ENCODE data around the gene MAML3. TPM values are rescaled to one million over a fixed set of nuclear protein-coding genes. Genes with fewer than 3 reads are reported as not detected.

The MAML3 gene
- total RNA-seq, 1 donor from 2014 or later, result 21.8 TPM

DNA sequence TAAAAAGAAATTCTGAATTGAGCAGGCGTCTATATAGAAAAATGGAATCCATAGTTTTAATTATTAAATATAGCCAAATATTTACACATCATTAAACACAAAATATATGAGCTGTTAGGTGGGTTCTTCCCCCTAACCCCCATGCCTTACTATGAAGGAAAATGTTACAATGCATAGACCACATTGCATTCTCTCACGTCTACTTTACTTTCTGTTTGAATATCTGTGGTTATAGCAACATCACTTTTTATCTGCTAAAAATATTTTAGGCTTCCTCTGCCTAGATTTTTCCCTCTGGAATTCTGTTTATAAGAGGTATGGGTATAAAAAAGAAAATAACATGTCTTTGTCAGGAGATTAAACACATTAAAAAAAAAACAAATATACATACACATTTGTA is 73.1 kb downstream of the MAML3 start:
- Mint-ChIP-seq H3K4me3 (no peak overlapping the region), H3K9me3 (no peaks in the 10 kb centered on the region), H3K27ac (no peak overlapping the region), H3K4me1 (ENCODE audit: unreplicated experiment) (peaks cover 50% of the 10 kb centered on the region), H3K27me3 (no peaks in the 10 kb centered on the region), H3K36me3 (no peaks in the 10 kb centered on the region)
- TF ChIP-seq, protein P1, sequence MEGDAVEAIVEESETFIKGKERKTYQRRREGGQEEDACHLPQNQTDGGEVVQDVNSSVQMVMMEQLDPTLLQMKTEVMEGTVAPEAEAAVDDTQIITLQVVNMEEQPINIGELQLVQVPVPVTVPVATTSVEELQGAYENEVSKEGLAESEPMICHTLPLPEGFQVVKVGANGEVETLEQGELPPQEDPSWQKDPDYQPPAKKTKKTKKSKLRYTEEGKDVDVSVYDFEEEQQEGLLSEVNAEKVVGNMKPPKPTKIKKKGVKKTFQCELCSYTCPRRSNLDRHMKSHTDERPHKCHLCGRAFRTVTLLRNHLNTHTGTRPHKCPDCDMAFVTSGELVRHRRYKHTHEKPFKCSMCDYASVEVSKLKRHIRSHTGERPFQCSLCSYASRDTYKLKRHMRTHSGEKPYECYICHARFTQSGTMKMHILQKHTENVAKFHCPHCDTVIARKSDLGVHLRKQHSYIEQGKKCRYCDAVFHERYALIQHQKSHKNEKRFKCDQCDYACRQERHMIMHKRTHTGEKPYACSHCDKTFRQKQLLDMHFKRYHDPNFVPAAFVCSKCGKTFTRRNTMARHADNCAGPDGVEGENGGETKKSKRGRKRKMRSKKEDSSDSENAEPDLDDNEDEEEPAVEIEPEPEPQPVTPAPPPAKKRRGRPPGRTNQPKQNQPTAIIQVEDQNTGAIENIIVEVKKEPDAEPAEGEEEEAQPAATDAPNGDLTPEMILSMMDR (conservative IDR thresholded peaks at IDR 0.05), result no peak
- DNase-seq (ENCODE audit: extremely low spot score, unreplicated experiment), result no peak

DNA sequence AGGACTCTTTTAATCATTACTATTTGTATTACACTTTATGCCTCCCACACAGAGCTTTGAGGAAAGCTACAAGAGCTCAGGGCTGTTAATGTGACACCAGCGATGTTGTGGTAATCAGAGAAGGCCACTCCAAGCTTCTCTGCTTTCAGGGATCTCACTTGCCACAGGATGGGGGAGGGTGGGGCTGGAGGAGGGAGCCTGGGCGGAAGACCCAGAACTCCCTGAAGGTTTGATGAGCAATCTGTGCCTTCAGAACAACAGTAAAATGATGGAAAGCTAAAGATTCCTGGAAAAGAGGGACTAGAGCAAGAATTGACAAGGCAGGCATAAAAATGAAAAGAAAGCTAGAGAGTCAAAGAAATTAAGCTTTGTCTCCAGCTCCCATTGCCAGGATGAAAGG is 75.6 kb downstream of the MAML3 start:
- TF ChIP-seq, protein P1 (conservative IDR thresholded peaks at IDR 0.05), result no peak
- H3K36me3 Mint-ChIP-seq, result peaks cover 2% of the 10 kb centered on the region
- no peaks in the 10 kb centered on the region for H3K27me3 Mint-ChIP-seq
- DNase-seq (ENCODE audit: extremely low spot score, unreplicated experiment), result no peak
- H3K4me3 Mint-ChIP-seq, result no peak overlapping the region
- H3K4me1 Mint-ChIP-seq (ENCODE audit: unreplicated experiment), result peaks cover 34% of the 10 kb centered on the region
- no peaks in the 10 kb centered on the region for H3K9me3 Mint-ChIP-seq
- peak overlapping the region; percentile 20 for H3K27ac Mint-ChIP-seq

- TF ChIP-seq, protein P1 (conservative IDR thresholded peaks at IDR 0.05), result no peak
- H3K4me3 Mint-ChIP-seq, result no peak overlapping the region
- peaks cover 24% of the 10 kb centered on the region for H3K4me1 Mint-ChIP-seq (ENCODE audit: unreplicated experiment)
- no peaks in the 10 kb centered on the region for H3K27me3 Mint-ChIP-seq
- DNase-seq (ENCODE audit: extremely low spot score, unreplicated experiment), result no peak
- no peaks in the 10 kb centered on the region for H3K9me3 Mint-ChIP-seq
- peaks cover 3% of the 10 kb centered on the region for H3K36me3 Mint-ChIP-seq
- no peak overlapping the region for H3K27ac Mint-ChIP-seq
Measured at GRCh38 chr4:140076307-140076706, 77.7 kb downstream of the MAML3 start.

DNA sequence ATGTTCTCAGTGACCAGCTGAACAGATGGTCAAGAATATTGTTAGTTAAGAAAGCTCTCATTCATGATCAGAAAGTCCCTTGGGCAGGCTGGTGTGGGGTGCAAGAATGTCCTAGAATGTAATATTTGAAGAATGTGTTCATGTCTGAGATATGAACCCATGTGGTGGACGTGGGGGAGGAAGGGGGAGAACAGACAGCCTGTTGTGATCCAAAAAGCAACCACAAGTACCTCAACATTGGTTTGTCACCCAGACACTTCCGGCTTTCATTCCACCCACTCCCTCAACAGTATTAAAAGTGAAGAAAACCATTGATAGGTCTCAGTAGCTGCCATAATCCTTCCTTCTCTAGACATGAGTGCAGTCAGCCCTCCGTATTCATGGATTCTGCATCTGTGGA is 82.2 kb downstream of the MAML3 start:
- no peak overlapping the region for H3K4me3 Mint-ChIP-seq
- no peak overlapping the region for H3K27ac Mint-ChIP-seq
- TF ChIP-seq, protein P1 (conservative IDR thresholded peaks at IDR 0.05), result no peak
- H3K36me3 Mint-ChIP-seq, result peaks cover 3% of the 10 kb centered on the region
- no peaks in the 10 kb centered on the region for H3K9me3 Mint-ChIP-seq
- no peak for DNase-seq (ENCODE audit: extremely low spot score, unreplicated experiment)
- H3K27me3 Mint-ChIP-seq, result no peaks in the 10 kb centered on the region
- H3K4me1 Mint-ChIP-seq (ENCODE audit: unreplicated experiment), result peaks cover 13% of the 10 kb centered on the region

DNA sequence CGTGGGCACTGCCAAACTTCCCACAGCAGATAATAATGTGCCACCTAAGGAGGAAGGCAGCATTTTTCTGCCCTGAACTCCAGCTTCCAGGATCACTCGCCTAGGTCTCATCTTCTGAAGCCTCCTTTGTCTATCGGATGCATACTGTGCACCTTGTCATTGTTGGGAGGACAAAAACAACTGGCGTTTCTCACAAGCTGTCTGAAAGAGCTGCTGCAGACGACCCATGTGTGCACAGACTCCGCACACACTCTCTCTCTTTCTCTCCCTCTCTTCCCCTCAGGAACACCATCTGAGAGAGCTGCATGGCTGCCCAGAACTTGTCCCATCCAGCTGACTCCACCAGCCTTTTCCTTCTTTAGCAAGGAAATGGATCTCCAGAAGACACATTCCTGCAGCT is 83.0 kb downstream of the MAML3 start:
- Mint-ChIP-seq H3K4me3 (no peak overlapping the region), H3K9me3 (no peaks in the 10 kb centered on the region), H3K27ac (no peak overlapping the region), H3K27me3 (no peaks in the 10 kb centered on the region), H3K4me1 (ENCODE audit: unreplicated experiment) (peaks cover 20% of the 10 kb centered on the region), H3K36me3 (peaks cover 3% of the 10 kb centered on the region)
- TF ChIP-seq, protein P1 (conservative IDR thresholded peaks at IDR 0.05), result no peak
- DNase-seq (ENCODE audit: extremely low spot score, unreplicated experiment), result no peak

DNA sequence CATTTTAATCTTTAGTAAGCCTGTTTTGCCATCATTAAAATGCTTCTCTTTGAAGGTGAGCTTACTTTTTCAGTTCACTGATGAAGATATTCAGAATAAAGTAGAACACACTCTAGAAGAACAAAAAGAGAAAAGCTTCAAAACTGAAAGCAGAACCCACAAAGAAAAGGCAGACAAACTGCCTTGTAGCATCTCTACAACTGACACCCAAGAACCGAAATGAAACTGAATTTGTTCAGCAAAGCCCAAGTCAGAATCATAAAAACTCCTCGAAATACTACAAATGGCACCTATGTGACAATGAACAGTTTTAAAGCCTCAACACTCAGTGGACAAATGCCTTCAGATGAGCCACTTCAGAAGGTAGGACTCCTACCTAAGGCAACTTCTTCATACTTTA is 83.6 kb downstream of the MAML3 start:
- no peak for DNase-seq (ENCODE audit: extremely low spot score, unreplicated experiment)
- H3K4me3 Mint-ChIP-seq, result no peak overlapping the region
- H3K9me3 Mint-ChIP-seq, result no peaks in the 10 kb centered on the region
- TF ChIP-seq, protein P1 (conservative IDR thresholded peaks at IDR 0.05), result no peak
- peaks cover 3% of the 10 kb centered on the region for H3K36me3 Mint-ChIP-seq
- H3K27ac Mint-ChIP-seq, result no peak overlapping the region
- H3K27me3 Mint-ChIP-seq, result no peaks in the 10 kb centered on the region
- H3K4me1 Mint-ChIP-seq (ENCODE audit: unreplicated experiment), result peaks cover 26% of the 10 kb centered on the region
